Stimulated activated naive CD8-positive, alpha-beta T cell treated with anti-CD3 and anti-CD28 coated beads, Interleukin-15, Interleukin-2, amounts not matched to agents 100 ng/mL and 50 ng/mL, for 24 hours (primary cell): Measurements from ENCODE around the gene GDI1.
A peak's percentile ranks its signal among the peaks of the same experiment; 100 is the strongest.

Experiments used
- H3K27ac Mint-ChIP-seq: one replicate; pipeline ENCODE4 v1.8.0; 2021; ENCODE audit warnings: mild to moderate bottlenecking, mixed read lengths
- H3K27me3 Mint-ChIP-seq: one replicate; pipeline ENCODE4 v1.8.0; 2021; ENCODE audit warnings: mixed read lengths
- H3K36me3 Mint-ChIP-seq: one replicate; pipeline ENCODE4 v1.8.0; 2021; ENCODE audit warnings: low read depth, mixed read lengths
- H3K4me1 Mint-ChIP-seq: one replicate; pipeline ENCODE4 v1.8.0; 2021; ENCODE audit warnings: low read depth, mixed read lengths
- H3K4me3 Mint-ChIP-seq: one replicate; pipeline ENCODE4 v1.8.0; 2021; ENCODE audit warnings: mild to moderate bottlenecking, mixed read lengths
- H3K9me3 Mint-ChIP-seq: one replicate; pipeline ENCODE4 v1.8.0; 2021; ENCODE audit warnings: mixed read lengths

The GDI1 gene

DNA sequence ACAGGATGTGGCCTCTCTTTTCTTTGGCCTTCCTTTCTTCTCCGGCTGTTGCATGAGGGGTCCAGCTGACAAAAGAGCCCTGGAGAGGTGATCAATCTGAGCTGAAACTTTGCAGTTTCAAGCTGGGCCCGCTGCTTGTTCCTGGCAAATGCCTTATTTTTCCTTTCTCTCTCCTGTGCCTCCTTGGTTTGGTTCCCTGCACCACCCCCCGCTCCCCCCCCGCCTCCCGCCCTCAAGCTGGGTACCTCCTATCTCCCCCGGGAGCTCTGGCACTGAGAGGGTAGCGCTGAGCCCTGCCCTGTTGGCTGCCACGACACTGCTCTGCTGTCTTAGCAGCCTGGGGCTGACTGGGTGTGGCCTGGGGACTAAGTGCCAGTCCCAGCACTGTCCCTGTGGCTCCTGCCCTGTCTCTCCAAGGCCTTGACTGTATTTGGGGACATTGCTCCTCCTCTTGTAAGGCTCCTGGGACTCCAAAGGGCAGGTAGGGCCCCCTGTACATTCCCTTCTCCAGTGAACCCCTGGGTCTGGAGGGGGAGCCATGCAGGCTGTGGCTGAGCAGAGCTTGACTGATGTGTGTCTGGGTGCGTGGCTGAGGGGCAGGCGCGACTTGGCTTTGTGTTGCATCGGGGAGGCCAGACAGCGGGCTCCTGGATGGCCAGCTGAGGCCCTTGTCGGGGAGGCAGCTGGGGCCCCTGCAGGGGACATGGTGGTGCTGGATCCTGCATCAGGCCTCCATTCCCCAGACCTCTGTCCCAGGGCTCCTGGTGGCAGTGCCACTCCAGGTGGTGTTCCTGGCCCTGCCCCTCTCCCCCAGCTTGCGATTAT, 22.2 kb downstream of the GDI1 start:
- Mint-ChIP-seq H3K27me3 (no peaks in the 10 kb centered on the region), H3K27ac (no peak overlapping the region), H3K4me3 (peak overlapping the region; percentile 82), H3K36me3 (peaks cover 4% of the 10 kb centered on the region), H3K4me1 (peaks cover 6% of the 10 kb centered on the region), H3K9me3 (no peaks in the 10 kb centered on the region)

- peaks cover 4% of the 10 kb centered on the region for H3K36me3 Mint-ChIP-seq
- H3K27ac Mint-ChIP-seq: no peak overlapping the region
- H3K4me1 Mint-ChIP-seq: peaks cover 6% of the 10 kb centered on the region
- no peaks in the 10 kb centered on the region for H3K27me3 Mint-ChIP-seq
- H3K4me3 Mint-ChIP-seq: peak overlapping the region; percentile 82
- H3K9me3 Mint-ChIP-seq: no peaks in the 10 kb centered on the region
Measured at GRCh38 chrX:154459832-154460231, 22.9 kb downstream of the GDI1 start.

GRCh38 chrX:154460326-154460725, 23.4 kb downstream of the GDI1 start:
- Mint-ChIP-seq H3K36me3 (peaks cover 4% of the 10 kb centered on the region), H3K4me3 (peak overlapping the region; percentile 82), H3K4me1 (peaks cover 6% of the 10 kb centered on the region), H3K27ac (no peak overlapping the region), H3K9me3 (no peaks in the 10 kb centered on the region), H3K27me3 (no peaks in the 10 kb centered on the region)

DNA sequence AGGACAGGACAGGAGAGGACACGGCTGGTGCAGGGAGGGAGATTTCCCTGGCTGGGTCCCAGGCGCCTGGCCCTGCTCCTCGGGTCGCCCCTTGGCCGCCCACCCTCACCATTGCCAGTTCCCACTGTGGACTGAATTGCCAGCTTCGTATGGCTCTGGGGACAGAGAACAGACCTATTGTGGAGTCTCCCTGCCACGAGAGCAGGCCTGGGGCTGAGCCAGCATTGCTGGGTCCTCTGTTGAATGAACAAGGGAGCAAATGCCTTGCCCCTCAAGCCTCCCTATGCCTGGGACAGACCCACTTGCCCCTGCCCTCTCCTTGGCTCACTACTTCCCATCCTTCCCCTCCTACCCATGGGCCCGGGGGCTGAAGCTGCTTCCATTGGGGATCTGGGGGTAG, 25.4 kb downstream of the GDI1 start:
- no peaks in the 10 kb centered on the region for H3K9me3 Mint-ChIP-seq
- H3K4me1 Mint-ChIP-seq: peaks cover 2% of the 10 kb centered on the region
- H3K27me3 Mint-ChIP-seq: no peaks in the 10 kb centered on the region
- peaks cover 4% of the 10 kb centered on the region for H3K36me3 Mint-ChIP-seq
- no peak overlapping the region for H3K27ac Mint-ChIP-seq
- no peak overlapping the region for H3K4me3 Mint-ChIP-seq

- no peaks in the 10 kb centered on the region for H3K9me3 Mint-ChIP-seq
- no peaks in the 10 kb centered on the region for H3K4me1 Mint-ChIP-seq
- H3K4me3 Mint-ChIP-seq: no peak overlapping the region
- no peak overlapping the region for H3K27ac Mint-ChIP-seq
- no peaks in the 10 kb centered on the region for H3K27me3 Mint-ChIP-seq
- peaks cover 4% of the 10 kb centered on the region for H3K36me3 Mint-ChIP-seq
Measured at GRCh38 chrX:154463611-154464220, 26.8 kb downstream of the GDI1 start.

DNA sequence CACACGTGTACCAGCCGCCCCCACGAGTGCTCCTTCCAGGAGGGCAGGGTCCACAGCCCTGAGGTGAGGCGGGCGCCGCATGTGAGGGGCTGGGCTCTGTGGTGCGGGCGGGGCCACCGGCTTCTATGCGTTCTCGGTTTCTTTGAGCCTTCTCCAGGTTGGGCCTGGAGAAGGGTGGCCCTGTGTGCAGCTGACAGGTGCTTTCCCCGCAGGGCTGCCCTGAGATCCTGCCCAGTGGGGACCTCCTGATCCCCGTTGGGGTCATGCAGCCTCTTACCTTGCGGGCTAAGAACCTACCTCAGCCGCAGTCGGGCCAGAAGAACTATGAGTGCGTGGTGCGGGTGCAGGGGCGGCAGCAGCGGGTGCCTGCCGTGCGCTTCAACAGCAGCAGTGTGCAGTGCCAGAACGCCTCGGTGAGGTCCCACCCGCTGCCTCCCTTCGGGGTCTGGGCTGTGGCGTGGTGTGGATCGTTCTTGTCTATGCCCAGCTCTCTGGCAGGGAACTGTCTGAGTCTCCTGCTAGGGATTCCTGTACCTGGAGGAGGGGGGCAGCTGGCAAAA, 27.9 kb downstream of the GDI1 start:
- H3K4me3 Mint-ChIP-seq: no peak overlapping the region
- H3K36me3 Mint-ChIP-seq: peaks cover 4% of the 10 kb centered on the region
- no peak overlapping the region for H3K27ac Mint-ChIP-seq
- H3K9me3 Mint-ChIP-seq: no peaks in the 10 kb centered on the region
- no peaks in the 10 kb centered on the region for H3K4me1 Mint-ChIP-seq
- H3K27me3 Mint-ChIP-seq: no peaks in the 10 kb centered on the region

DNA sequence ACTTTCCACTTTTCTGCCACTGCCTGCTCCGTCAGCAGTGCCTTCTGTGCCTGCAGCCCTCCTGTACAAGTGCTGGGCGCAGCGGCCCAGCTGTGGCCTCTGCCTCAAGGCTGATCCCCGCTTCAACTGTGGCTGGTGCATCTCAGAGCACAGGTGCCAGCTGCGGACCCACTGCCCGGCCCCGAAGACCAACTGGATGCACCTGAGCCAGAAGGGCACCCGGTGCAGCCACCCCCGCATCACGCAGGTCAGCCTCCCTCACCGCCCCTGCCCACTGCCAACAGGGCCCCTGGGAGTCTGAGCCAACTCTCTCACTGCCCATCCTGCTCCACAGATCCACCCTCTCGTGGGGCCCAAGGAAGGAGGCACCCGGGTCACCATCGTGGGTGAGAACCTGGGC, 28.6 kb downstream of the GDI1 start:
- Mint-ChIP-seq H3K36me3 (peaks cover 4% of the 10 kb centered on the region), H3K27ac (no peak overlapping the region), H3K4me1 (no peaks in the 10 kb centered on the region)

DNA sequence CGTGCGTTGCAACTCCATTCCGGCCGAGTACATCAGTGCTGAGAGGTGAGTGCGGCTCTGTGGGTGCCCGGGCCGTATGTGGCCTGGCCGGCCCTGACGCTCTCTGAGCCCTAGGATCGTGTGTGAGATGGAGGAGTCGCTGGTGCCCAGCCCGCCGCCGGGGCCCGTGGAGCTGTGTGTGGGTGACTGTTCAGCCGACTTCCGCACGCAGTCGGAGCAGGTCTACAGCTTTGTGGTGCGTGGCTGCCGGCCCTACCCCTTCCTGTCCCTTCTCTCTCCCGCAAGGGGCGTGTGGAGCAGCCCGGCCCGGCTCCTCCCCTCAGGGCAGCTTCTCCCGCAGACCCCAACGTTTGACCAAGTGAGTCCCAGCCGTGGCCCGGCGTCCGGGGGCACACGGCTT, 29.1 kb downstream of the GDI1 start:
- no peaks in the 10 kb centered on the region for H3K4me1 Mint-ChIP-seq
- no peak overlapping the region for H3K27ac Mint-ChIP-seq
- no peaks in the 10 kb centered on the region for H3K27me3 Mint-ChIP-seq
- H3K9me3 Mint-ChIP-seq: no peaks in the 10 kb centered on the region
- H3K36me3 Mint-ChIP-seq: peaks cover 4% of the 10 kb centered on the region
- no peak overlapping the region for H3K4me3 Mint-ChIP-seq

More for the DNA sequence above, 28.6 kb downstream of the GDI1 start:
- H3K27me3 Mint-ChIP-seq: no peaks in the 10 kb centered on the region
- H3K9me3 Mint-ChIP-seq: no peaks in the 10 kb centered on the region
- no peak overlapping the region for H3K4me3 Mint-ChIP-seq

DNA sequence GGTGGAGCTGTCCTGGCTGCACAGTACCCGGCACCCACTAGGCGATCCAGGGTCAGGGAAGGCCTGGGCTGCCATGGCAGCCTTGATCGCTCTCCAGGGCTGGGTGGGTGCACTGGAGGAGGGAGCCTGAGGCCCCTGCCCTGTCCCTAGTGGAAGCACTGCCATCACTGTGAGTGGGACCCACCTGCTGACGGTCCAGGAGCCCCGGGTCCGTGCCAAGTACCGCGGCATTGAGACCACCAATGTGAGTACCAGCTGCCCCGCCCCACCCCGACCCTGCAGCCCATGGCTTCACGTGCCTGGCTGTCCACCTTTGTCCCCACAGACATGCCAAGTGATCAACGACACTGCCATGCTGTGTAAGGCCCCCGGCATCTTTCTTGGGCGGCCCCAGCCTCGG, 30.0 kb downstream of the GDI1 start:
- Mint-ChIP-seq H3K4me1 (no peaks in the 10 kb centered on the region), H3K27me3 (no peaks in the 10 kb centered on the region), H3K9me3 (no peaks in the 10 kb centered on the region), H3K27ac (no peak overlapping the region), H3K36me3 (no peaks in the 10 kb centered on the region), H3K4me3 (no peak overlapping the region)

DNA sequence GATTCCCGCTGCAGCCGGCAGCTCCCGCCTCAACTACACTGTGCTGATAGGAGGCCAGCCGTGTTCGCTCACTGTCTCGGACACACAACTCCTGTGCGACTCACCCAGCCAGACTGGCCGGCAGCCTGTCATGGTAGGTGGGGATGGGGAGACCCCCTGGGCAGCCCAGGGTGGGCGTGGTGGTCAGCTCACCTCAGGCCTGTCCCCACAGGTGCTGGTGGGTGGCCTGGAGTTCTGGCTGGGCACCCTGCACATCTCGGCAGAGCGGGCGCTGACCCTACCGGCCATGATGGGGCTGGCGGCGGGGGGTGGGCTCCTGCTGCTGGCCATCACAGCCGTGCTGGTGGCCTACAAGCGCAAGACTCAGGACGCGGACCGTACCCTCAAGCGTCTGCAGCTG, 30.6 kb downstream of the GDI1 start:
- H3K4me3 Mint-ChIP-seq: no peak overlapping the region
- H3K27me3 Mint-ChIP-seq: no peaks in the 10 kb centered on the region
- no peak overlapping the region for H3K27ac Mint-ChIP-seq
- no peaks in the 10 kb centered on the region for H3K36me3 Mint-ChIP-seq
- no peaks in the 10 kb centered on the region for H3K4me1 Mint-ChIP-seq
- H3K9me3 Mint-ChIP-seq: no peaks in the 10 kb centered on the region

- Mint-ChIP-seq H3K4me3 (no peak overlapping the region), H3K27ac (no peak overlapping the region), H3K27me3 (no peaks in the 10 kb centered on the region), H3K36me3 (no peaks in the 10 kb centered on the region), H3K9me3 (no peaks in the 10 kb centered on the region), H3K4me1 (no peaks in the 10 kb centered on the region)
Measured at GRCh38 chrX:154468217-154468616, 31.3 kb downstream of the GDI1 start.

DNA sequence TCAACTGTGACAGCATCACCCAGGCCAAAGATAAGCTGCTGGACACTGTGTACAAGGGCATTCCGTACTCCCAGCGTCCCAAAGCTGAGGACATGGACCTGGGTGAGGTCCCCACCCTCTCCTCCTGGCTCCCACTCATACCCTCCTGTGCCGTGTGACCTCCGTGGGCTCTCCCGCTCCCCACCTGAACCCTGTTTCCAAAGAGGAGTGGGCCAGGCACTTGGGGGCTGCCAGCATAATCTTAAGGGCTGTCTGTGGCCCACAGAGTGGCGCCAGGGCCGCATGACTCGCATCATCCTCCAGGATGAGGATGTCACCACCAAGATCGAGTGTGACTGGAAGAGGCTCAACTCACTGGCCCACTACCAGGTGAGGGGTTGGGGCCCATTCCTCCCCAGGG, 32.2 kb downstream of the GDI1 start:
- H3K27ac Mint-ChIP-seq: no peak overlapping the region
- no peaks in the 10 kb centered on the region for H3K4me1 Mint-ChIP-seq
- H3K9me3 Mint-ChIP-seq: no peaks in the 10 kb centered on the region
- no peak overlapping the region for H3K4me3 Mint-ChIP-seq
- H3K27me3 Mint-ChIP-seq: no peaks in the 10 kb centered on the region
- no peaks in the 10 kb centered on the region for H3K36me3 Mint-ChIP-seq

DNA sequence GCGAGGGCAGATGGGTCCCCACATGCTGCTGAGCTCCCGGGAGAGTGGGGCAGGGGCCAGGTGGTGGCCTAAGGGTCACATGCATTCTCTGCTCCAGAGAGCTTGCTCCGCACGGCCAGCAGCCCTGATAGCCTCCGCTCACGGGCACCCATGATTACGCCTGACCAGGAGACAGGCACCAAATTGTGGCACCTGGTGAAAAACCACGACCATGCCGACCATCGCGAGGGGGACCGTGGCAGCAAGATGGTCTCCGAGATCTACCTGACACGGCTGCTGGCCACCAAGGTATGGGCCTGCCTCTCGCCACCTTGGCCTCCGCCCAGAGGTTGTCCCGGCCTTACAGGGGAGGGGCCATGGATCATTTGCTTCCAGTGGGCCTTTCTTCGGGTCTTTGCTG, 32.9 kb downstream of the GDI1 start:
- Mint-ChIP-seq H3K36me3 (no peaks in the 10 kb centered on the region), H3K27ac (no peak overlapping the region), H3K4me1 (no peaks in the 10 kb centered on the region), H3K9me3 (no peaks in the 10 kb centered on the region), H3K4me3 (no peak overlapping the region), H3K27me3 (no peaks in the 10 kb centered on the region)

- H3K27ac Mint-ChIP-seq: no peak overlapping the region
- no peak overlapping the region for H3K4me3 Mint-ChIP-seq
- H3K27me3 Mint-ChIP-seq: no peaks in the 10 kb centered on the region
- peaks cover under 1% of the 10 kb centered on the region for H3K4me1 Mint-ChIP-seq
- no peaks in the 10 kb centered on the region for H3K9me3 Mint-ChIP-seq
- H3K36me3 Mint-ChIP-seq: peaks cover 2% of the 10 kb centered on the region
Measured at GRCh38 chrX:154470434-154470833, 33.5 kb downstream of the GDI1 start.

DNA sequence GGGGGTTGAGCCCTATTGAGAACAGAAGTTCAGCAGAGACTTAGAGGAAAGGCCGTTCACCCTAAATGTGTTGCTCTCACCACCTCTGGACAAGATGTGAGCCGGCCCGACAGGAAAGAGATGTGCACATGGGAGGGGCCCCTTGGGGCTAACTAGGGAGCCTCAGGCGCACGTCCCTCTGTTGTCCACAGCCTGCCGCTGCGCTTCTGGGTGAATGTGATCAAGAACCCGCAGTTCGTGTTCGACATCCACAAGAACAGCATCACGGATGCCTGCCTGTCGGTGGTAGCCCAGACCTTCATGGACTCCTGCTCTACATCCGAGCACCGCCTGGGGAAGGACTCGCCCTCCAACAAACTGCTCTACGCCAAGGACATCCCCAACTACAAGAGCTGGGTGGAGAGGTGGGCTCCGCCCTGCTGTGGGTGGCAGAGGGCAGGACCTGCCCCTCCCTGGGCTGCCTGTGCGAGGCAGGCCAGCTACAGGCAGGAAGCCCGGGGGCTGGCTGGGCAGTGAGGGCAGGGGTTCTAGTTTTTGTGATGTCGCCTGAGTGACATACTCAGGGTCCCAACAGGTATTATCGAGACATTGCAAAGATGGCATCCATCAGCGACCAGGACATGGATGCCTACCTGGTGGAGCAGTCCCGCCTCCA, 34.1 kb downstream of the GDI1 start:
- no peak overlapping the region for H3K4me3 Mint-ChIP-seq
- H3K36me3 Mint-ChIP-seq: peaks cover 5% of the 10 kb centered on the region
- no peak overlapping the region for H3K27ac Mint-ChIP-seq
- no peaks in the 10 kb centered on the region for H3K27me3 Mint-ChIP-seq
- H3K4me1 Mint-ChIP-seq: peaks cover 4% of the 10 kb centered on the region
- H3K9me3 Mint-ChIP-seq: no peaks in the 10 kb centered on the region
